GM19397 (cell line): ENCODE results near the gene WHRN.

Experiments used
- ATAC-seq: cut with Tn5 transposase; IDR thresholded peaks from one replicate; pipeline ENCODE4 v1.9.1; 2021; ENCODE audit warnings: mild to moderate bottlenecking, moderate library complexity; ENCODE audit not compliant: unreplicated experiment

Gene WHRN

DNA sequence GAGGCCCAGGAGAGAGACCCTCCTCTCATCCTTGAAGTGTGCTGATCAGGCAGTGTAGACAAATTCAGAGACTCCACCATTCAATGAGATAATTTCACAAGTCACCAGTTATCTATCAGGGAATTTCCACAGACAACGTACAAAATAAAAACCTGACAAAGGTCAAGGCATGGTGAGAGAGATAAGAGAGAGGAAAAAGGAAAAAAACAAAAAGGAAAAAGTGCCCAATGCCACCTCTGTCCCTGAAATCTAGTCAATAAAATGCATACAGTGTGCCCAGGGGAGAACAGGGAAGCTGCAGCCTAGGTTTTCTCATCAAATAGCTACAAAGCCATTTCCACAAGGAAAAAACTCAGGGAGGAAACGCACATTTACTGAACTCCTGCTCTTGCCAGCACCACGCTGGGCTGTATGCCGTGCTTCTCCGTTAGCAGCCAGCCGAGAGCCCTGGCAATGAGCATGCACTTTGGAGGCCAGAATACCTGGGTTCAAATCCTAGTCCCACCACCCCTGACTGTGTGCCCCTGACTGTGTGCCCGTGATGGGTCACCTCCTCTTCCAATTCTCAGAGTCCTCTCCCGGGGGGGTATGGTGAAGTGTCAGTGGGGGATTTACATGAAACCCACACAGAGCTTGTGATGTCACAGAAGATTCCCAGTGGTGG is 11.6 kb downstream of the WHRN start:
- no peak for ATAC-seq

DNA sequence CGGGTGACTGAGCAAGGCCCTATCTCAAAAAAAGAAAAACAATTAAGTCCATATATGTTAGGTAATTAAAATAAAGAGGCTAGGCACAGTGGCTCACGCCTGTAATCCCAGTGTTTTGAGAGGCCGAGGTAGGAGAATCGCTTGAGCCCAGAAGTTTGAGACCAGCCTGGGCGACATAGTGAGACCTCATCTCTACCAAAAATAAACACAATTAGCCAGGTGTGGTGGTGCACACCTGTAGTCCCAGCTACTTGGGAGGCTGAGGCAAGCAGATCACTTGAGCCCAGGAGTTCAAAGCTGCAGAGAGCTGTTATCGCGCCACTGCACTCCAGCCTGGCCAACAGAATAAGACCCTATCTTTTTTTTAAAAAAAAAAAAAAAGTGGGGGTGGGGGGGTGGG is 12.3 kb downstream of the WHRN start:
- no peak for ATAC-seq

DNA sequence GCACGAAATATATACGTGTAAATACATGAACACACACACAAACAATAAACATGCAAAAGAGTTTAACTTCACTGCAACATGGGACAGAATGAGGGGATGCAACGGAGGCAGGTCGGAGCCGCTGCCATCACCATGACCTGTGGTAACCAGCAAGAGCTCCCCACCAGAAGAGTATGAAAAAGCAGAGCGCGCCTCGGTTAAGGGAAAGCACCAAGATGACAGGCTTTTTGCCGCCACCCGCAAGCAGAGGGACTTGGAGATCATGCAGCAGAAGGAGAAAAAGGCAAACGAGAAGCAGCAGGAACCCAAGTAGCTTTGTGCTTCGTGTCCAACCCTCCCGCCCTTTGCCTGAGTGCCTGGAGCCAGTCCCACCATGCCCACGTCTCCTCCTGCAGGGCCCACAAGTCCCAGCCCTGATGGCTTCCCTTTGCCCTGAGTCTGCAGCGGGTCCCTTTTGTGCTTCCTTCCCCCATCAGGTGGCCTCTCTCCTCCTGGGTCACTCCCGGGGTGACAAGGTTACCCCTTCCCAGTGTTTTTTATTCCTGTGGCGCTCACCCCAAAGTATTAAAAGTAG is 13.8 kb downstream of the WHRN start:
- ATAC-seq: no peak

DNA sequence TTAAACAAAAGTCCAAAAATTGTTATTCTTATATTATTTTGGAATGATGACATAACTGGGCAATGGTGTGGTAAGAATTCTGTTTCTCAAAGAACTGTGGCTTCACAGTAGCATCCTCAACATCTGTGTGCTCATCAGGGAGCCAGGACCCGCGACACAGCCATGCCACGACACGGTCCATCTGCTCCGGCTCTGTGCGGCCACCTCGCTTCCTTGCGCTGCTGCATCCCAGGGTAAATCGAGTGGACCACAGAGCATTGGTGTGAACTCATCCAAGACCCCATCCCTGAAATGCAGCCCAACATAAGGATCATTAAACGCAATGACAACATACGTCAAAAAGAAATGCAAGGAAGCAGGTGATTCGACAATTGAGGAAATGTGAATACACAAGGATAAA is 15.3 kb downstream of the WHRN start:
- no peak for ATAC-seq

DNA sequence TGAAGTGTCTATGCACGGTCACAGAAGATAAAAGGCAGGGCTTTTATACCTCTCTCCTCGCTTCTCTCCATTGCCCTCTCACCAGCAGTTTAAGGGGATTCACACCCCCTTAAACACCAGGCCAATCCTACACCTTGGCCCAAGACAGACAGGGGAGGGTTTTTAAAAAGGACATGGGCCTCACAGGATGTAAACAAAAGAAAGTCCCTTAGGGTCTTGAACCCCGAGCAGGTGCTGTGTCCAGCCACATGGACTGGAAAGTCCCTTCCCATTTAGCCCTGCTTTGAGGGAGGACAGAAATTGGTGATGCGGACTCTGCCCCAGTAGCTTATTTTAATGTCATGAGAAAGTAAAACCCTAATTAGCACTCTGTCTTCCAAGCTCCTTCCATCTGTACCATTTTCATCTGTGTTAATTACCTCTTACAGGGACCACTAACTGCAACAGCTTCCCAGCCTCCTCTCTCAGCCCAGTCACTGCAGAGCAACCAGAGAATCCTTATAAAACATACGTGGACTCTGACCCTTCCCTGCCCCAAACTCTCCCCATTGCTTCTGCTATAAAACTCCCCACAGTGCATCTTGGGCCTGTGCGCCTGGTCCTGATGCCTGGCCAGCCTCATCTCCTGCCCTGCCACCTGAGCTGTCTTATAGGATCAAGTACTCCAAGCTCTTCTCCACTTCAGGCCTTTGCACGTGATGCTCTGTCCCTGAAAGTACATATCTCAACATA is 16.7 kb downstream of the WHRN start:
- ATAC-seq: no peak

DNA sequence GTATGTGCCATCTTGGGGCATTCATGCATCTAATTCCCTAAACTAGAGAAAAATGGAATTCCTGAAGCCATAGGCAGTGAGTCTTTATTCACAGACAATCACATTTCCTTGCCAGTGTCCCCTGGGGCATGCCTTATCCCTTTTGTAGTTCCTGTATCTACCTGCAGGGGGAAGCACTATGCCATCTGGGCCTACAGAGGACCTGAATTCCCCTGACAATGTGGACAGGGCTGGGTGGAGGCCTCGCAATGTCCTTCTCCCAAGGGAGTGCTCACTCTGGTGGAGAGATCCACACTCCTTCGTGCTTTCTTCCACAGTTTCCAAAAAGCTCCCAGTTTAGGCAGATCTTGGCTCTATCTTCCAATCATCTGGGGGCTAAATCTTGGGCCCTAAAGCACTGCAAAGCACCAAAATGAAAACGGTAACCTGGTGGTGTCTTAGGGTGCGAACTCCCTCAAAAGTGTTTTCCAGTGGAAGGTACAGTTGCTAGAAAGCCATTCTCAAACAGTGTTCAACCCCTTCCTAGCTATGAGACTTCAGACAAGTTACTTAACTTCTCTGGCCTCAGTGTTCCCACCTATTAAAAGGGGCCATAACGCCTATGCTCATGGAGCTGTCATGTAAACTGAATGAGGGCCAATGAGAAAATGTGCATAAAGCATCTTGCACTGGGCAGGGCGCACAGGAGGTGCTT is 17.5 kb downstream of the WHRN start:
- peak; percentile 44 for ATAC-seq

DNA sequence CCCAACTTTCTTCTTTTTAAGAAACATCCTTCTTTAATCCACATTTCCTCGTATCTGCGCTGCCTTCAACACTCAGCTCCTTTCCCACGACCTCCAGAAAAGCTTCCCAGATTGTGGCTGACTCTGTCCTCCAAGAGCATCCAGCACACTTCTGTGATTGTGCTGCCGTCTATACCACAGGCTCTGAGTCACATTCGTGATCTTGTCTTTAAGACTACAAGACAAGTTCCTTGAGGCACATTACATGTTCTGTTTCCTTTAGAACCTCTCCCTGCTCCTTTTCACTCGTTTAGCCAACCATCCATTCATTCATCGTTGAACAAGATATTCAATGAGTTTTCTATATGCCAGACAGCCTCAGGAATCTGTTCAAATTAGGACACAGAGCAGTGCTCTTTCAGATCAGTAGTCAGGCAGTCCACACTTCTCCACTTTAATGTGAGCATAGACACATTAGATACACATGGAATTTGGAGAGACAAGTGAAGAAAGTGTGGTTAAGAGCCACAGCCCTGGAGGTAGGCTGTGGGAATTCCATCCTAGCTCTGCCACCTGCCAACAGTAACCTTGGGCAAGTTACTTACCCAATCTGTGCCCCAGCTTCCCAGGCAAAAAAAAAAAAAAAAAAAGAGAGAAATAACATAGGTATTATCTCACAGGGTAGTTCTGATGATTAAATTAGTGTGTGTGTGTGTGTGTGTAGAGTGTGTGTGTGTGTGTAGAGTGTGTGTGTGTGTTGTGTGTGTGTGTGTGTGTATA is 18.9 kb downstream of the WHRN start:
- no peak for ATAC-seq

DNA sequence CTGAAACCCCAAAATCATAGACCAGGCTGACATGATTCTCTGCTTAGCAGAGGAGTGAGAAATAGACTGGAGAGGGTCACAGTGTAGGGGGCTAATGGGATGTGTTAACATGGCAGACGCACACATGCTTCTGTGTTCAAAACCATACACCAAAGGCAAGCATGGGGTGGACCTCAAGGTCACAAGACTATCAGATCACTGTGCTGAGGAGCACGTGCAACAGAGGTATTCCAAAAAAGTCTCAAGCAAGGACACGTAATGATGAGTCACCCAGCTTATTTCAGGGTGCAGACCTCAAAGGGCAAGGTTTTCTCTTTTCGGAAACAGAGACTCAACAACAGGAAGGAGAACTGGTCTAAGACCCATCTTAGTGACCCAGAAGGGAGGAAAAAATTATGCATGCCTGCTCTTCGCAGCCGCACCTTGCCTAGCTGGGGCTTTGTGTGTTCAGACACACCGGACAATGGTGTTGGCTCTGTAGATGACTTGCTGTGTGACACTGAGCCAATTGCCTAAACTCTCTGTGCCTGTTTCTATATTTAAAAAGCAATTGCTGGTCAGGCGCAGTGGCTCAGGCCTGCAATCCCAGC is 20.3 kb downstream of the WHRN start:
- ATAC-seq: peak; percentile 54

DNA sequence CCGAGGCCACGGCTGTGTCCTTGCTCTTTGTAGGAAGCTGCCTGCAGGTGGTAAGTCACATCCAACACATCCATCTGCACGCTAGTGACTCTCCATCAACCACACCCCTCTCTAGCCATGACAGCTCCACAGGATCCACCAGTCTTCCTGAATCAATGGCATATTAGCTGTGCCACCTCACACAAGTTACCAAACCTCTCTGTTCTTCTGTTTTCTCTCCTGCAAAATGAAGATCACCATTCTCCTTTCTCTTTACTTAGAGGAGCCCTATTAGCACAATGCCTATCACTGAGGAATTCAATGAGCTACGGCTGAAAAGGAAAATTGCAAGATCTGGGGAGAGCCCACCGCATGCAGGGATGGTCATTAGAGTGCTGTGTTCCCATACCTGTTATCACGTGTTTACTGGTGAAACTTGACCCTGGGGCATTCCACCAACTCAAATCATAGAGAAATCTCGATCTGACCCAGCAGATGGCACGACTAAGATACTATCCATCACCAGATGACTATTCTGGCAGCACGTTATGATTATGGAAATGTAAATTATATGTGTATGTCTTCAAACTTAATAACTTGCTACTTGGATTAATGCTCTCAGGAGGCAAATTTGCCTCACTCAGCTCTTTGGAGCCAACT is 20.9 kb downstream of the WHRN start:
- no peak for ATAC-seq

DNA sequence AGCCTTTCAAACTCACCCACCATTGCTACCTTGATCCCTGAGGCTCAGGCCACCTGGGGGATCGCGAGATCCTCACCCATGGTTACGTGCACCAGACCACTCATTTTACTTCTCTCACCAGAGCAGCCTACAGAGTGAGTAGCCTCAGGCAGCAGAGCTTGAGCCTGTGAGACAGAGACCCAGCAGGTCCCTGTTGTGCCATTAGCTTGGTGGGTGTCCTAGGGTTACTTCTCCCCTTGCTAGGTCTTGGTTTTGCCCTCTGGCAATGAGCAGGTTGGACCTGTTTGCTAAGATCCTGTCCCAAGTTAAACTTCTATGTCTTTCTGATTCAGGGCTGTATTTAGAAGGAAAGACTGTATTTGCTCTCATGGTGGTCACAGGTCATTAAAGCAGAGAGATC is 21.8 kb downstream of the WHRN start:
- ATAC-seq: no peak

DNA sequence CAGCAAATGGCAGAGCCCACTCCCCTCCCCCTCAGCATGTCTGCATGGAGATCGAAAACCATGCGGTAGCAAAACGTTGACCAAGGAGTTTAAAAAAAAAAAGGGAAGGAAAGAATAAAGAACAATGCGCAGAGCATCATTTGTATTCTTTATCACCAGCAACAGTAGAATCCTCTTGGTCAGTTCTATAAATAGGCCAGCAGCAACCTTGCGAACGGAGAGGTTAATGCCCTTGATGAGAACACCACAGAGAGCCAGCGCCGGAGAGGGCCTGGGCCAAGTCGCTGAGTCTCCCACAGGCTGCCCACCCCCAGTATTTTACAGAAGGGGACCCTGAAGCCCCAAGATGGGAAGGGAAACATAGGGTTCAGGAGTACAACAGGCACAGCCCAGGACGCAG is 22.7 kb downstream of the WHRN start:
- no peak for ATAC-seq

DNA sequence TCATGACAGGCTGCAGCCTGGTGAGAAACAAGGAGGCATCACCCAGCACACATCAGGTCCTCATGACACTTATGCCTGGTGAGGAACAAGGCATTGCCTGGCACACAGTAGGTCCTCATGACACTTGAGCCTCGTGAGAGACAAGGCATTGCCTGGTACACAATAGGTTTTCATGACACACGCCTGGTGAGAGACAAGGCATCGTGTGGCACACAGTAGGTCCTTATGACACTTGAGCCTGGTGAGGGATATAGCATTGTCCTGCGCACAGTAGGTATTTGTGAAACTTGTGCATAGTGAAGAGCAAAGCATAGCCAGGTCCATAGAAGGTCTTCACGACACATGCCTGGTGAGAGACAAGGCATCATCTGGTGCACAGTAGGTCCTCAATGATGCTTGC is 23.5 kb downstream of the WHRN start:
- no peak for ATAC-seq

DNA sequence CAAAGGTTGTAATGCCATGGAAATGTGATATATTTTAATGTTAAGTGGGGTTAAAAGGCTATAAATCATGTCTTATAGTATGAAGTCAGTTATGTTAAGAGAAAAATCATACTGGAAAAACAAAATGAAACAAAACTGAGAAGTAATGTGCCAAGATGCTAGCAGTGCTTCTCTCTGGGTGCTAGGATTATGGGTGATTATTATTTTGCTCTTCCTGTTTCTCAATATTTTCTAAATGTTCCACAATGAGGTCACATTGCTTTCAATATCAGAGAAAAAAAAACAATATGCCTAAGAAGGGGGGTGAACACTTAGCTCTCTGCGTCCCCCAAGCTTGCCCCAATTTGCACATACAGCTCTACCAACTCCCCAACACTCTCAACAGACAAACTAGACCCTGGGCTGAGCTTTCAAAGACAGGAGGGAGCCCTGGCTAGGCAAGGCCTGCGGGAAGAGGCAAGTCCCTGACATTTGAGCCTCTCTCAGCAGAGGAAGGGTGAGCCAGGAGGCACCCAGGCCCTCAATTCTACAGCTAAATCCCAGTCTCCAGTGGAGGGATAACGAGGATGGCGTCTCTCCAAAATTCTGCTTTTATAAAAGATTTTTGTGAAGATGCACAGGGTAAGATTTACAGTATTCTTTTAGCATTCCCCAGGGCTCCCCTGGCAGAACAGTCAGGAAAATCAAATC is 24.4 kb downstream of the WHRN start:
- ATAC-seq: no peak

DNA sequence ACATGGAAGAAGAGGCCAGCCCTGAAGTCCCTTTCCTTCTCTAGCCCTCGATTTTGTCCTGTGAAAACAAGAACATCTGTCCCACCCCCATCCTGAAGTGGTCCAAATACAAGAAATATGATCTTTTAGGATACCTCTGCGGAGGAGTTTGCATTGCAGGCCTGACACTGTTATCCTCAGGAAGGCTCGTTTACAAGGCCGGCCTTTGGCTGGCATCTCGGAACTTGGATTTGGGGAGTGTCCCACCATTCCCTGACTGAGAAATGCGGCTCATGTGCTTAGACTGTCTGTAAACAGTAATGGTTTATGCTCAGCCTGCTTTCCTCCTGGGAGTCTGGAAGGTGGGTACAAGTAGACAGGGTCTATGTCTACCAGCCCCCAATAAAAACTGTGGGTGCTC is 26.4 kb downstream of the WHRN start:
- ATAC-seq: no peak

DNA sequence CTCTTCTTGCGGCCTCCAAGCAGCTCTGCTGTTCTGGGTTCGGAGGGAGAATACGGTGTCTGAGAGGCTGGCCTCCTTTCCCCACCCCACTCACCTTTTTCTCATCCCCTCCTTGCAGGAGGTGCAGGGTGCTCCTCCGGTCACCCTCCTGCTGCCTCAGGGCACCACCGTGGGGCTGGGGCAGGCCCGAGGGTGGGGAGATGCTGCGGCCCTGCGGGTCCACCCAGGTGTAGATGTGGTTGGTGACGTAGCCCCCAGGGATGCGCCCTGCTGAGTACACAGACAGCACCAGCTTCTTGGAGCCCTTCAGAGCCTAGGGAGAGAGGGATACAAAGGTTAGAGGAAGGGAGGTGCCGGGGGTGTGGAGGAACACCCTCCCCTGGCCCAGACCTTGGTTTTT is 26.8 kb downstream of the WHRN start:
- ATAC-seq: no peak

DNA sequence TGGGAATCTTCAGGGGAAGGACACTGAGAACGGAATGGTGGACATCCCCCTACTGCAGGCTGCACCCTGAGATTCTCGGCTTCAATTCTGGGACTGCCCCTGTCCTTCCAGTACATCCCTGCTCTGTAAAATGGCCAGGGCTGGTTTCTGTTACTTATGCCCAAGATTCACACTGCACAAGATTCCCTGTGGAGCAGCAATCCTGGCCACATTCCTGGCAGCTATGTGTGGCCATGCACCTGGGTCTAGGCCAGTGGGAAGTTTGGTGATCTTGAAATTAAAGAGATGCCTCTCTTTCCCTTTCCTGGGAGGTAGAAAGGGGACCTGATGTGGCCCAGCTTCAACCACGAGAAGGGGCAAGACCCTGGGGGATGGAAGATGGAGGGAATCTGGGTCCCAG is 27.6 kb downstream of the WHRN start:
- ATAC-seq: no peak

DNA sequence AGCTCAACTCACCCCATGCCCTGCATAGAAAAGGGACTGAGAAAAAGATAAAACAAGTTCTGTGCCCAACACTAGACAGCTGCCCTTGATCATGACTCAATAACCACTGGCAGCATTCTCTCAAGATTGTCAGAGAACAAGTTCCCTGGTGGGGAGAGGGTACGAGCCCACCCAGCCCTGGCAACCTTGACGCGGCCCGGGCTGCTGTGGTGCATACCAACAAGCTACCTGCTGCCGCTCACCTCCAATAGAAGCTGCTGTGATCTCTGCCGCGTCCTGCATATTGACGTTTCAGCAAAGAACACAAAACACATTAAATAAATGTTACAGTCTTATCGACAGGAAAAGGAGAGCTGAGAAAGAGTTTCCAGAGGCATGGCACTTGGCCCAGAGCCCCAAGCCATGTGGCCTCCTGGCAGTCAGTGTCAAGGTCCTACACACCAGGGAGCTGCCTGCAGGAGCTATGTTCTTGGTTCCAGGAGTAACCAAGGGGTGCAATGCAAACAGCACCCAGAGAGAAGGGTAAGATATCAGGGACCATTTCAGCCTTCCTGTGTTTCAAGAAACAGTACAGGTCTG is 28.3 kb downstream of the WHRN start:
- no peak for ATAC-seq

DNA sequence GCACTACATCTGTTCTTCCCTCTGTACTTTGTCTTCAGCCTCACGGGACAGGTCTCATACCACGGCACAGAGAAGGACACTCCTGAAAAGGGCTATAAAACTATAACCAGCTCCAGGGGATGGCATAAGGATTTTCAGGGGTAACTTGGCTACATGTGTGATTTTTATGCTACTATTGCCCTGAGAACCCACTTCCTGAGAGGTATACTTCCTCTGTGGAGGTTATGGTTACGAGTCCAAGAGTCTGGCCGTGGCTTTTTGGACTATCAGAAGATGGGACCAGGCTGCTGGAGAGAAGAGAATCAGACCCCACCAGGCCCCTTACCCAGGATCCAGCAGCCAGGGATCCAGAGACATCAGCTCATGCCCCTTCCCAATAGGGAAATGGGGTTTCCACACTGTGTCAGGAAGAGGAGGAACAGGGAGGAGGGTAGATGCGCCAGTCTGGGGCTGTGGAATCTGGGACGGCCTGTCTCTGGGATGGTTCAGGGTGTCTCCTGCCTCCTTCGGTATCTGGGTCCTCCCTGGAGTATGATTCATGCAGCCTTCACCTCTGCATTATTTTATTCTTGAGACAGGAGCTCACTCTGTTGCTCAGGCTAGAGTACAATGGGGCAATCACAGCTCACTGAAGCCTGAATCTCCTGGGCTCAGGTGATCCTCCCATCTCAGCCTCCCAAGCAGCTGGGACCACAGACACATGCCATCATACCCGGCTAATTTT is 29.7 kb downstream of the WHRN start:
- ATAC-seq: no peak

DNA sequence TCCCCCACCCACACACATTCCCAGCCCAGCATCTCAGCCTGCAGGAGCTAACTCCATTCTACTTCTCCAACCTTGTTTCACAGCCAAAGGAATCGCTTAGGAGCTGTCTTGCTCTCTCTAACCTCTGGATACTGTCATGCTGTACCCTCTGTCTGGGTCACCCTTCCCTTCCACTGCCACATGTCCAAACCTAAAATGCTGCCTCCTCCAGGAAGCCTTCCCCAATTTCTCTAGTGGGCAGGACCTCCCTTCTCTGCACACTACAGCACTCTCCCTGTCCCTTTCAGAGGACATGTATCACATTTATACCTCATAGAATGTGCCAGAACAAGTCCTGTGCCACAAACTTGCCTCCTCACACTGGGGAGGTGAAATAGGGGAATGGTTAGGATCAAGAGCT is 30.8 kb downstream of the WHRN start:
- ATAC-seq: no peak
